Tibial nerve (tissue), 4 donors: ENCODE measurements around the gene COX7A2. TPM values are rescaled to one million over a fixed set of nuclear protein-coding genes. Genes with fewer than 3 reads are reported as not detected.

ENCODE experiments used
- DNase-seq, 2 donors: peaks; one replicate each; pipeline ENCODE4 v3.0.0-alpha.2; 2019; ENCODE audit warnings: low spot score in 2 of 2
- H3K27ac ChIP-seq, 4 donors: fragments of 200-600 bp; sonication (generic) in 3 of 4; one replicate each; pipeline ENCODE4 v1.5.1; 2017 to 2019; ENCODE audit warnings: mild to moderate bottlenecking in 1 of 4
- H3K27me3 ChIP-seq, 2 donors: fragments of 200-600 bp; sonication (generic) in 1 of 2; one replicate each; pipeline versions ENCODE4 v1.5.1 to v1.6.0; 2017 to 2019
- H3K36me3 ChIP-seq, 3 donors: fragments of 200-600 bp; sonication (generic); one replicate each; pipeline ENCODE4 v1.5.1; 2018 to 2019
- H3K4me1 ChIP-seq, 4 donors: fragments of 200-600 bp; sonication (generic) in 3 of 4; one replicate each; pipeline ENCODE4 v1.5.1; 2017 to 2019
- H3K4me3 ChIP-seq, 4 donors: fragments of 200-600 bp; sonication (generic) in 3 of 4; one replicate each; pipeline ENCODE4 v1.5.1; 2017 to 2019; ENCODE audit warnings: mild to moderate bottlenecking in 1 of 4, moderate library complexity in 1 of 4
- H3K9me3 ChIP-seq, 4 donors: fragments of 200-600 bp; sonication (generic) in 3 of 4; one replicate each; pipeline ENCODE4 v1.5.1; 2017 to 2019
- CTCF ChIP-seq, 5 experiments: fragments of 200-600 bp in 3 of 5; fragments of 450-650 bp in 2 of 5; sonication (generic) in 3 of 5; IDR thresholded peaks; one replicate each; pipeline ENCODE4 v1.5.1; 2016 to 2019; ENCODE audit warnings: antibody characterized with exemption in 5 of 5, mild to moderate bottlenecking in 3 of 5, moderate library complexity in 2 of 5
- EP300 ChIP-seq, 2 donors: sonication (generic); formaldehyde crosslinking; IDR thresholded peaks; one replicate each; pipeline ENCODE4 v1.6.1; 2017; ENCODE audit warnings: antibody characterized with exemption in 2 of 2, mild to moderate bottlenecking in 1 of 2
- POLR2A ChIP-seq, 2 donors: fragments of 450-650 bp; IDR thresholded peaks; one replicate each; pipeline ENCODE4 v1.6.1; 2017; ENCODE audit warnings: antibody characterized with exemption in 2 of 2, mild to moderate bottlenecking in 2 of 2, moderate library complexity in 2 of 2
- WGBS, 2 donors: methylation state at CpG; one replicate each; pipeline ENCODE4 v1.1.5; 2018; 5-methylcytosine and 5-hydroxymethylcytosine counted together
- total RNA-seq, 4 donors: library from RNA; depleted of rRNA; stranded (reverse); fragments of >200 nt; gene quantifications; one replicate each; pipeline ENCODE4 v1.1.0, GENCODE V29; 2016

COX7A2 gene
- total RNA-seq, 4 donors from 2014 or later = 178 to 529 (median 230) TPM

GRCh38 chr6:75235271-75235670 lies 8.3 kb downstream of the COX7A2 start:
- Histone ChIP-seq H3K9me3 (no peaks in the 10 kb centered on the region), H3K4me3 (no peak overlapping the region), H3K27ac (no peak overlapping the region), H3K27me3 (no peaks in the 10 kb centered on the region), H3K36me3 (peaks cover 0 to 45% (median 0%) of the 10 kb centered on the region in 3 donors), H3K4me1 (peaks cover 0 to 20% (median 0%) of the 10 kb centered on the region in 4 donors)
- DNase-seq = no peak
- 61 to 68% methylated on average over 2 of the region's 2 CpGs for WGBS, 2 donors
- TF ChIP-seq POLR2A (IDR thresholded peaks at IDR 0.05) = no peak
- no peak for TF ChIP-seq CTCF (IDR thresholded peaks at IDR 0.05)
- no peak for TF ChIP-seq EP300 (IDR thresholded peaks at IDR 0.05)

- WGBS, 2 donors = 27 to 40% methylated on average over 3 of the region's 3 CpGs
- no peaks in the 10 kb centered on the region for H3K9me3 ChIP-seq
- peak overlapping the region in 1 of 4 donors; percentile 26 for H3K27ac ChIP-seq
- peaks cover 0 to 36% (median 0%) of the 10 kb centered on the region in 3 donors for H3K36me3 ChIP-seq
- peaks cover 0 to 22% (median 0%) of the 10 kb centered on the region in 4 donors for H3K4me1 ChIP-seq
- TF ChIP-seq CTCF (IDR thresholded peaks at IDR 0.05) (no peak), EP300 (IDR thresholded peaks at IDR 0.05) (no peak), POLR2A (IDR thresholded peaks at IDR 0.05) (no peak)
- H3K27me3 ChIP-seq = no peaks in the 10 kb centered on the region
- no peak for DNase-seq
- no peak overlapping the region for H3K4me3 ChIP-seq
These were observed 9.3 kb downstream of the COX7A2 start for GRCh38 chr6:75234126-75234865.

GRCh38 chr6:75233092-75233615 lies 10.4 kb downstream of the COX7A2 start:
- Histone ChIP-seq H3K36me3 (peaks cover 0 to 26% (median 0%) of the 10 kb centered on the region in 3 donors), H3K27ac (peak overlapping the region in 1 of 4 donors; percentile 26), H3K9me3 (no peaks in the 10 kb centered on the region), H3K4me1 (peaks cover 0 to 22% (median 0%) of the 10 kb centered on the region in 4 donors), H3K27me3 (no peaks in the 10 kb centered on the region), H3K4me3 (no peak overlapping the region)
- no peak for TF ChIP-seq CTCF (IDR thresholded peaks at IDR 0.05)
- TF ChIP-seq POLR2A (IDR thresholded peaks at IDR 0.05) = no peak
- no peak for TF ChIP-seq EP300 (IDR thresholded peaks at IDR 0.05)
- no peak for DNase-seq
- WGBS, 2 donors = 87 to 91% methylated on average over 4 of the region's 4 CpGs

DNA sequence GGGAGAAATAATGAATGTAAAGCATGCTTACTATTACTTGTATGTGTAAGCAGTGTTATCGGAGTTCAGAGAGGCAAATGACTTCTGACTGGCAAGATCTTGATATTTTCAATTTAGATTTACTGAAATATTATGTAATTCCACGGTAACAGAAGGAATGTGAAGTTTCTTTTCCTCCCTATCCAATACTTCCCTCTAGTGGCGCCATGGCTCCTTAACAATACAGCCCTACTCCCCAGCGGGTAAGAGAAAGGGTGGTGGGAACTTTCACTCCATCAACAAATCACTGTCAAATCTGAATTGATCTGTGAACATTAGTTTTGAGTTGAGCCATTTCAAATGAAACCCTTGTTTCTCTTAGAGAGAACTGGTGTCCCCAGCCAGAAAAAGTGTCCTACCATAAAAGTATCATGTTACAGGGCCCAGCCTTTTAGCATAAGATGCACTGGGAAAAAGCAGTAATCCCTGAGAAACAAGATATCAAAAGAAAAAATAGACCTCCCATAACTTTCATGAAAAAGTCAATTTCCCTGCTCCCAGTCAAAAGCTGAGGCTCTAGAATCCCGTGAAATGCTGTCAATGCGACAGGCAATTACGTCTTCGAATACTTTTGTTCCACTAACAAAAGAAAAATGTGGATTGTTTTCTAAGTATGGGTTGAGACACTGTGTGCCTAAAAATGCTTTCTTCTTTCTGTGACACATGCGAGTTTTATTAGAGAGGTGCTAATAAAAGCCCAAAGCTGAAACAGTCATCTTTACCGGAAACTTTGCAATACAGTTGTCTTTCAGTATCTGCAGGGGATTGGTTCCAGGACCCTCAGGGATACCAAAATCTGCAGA lies 12.9 kb downstream of the COX7A2 start:
- peak; percentile 40 to 82 (median 68) for TF ChIP-seq CTCF (IDR thresholded peaks at IDR 0.05)
- TF ChIP-seq EP300 (IDR thresholded peaks at IDR 0.05) = no peak
- TF ChIP-seq POLR2A (IDR thresholded peaks at IDR 0.05) = no peak
- H3K9me3 ChIP-seq = no peaks in the 10 kb centered on the region
- peaks cover 0 to 2% (median 0%) of the 10 kb centered on the region in 3 donors for H3K36me3 ChIP-seq
- WGBS, 2 donors = 42 to 49% methylated on average over 10 of the region's 10 CpGs
- DNase-seq = peak in 1 of 2 donors; percentile 61
- H3K27ac ChIP-seq = peak overlapping the region in 1 of 4 donors; percentile 0
- H3K27me3 ChIP-seq = no peaks in the 10 kb centered on the region
- no peak overlapping the region for H3K4me3 ChIP-seq
- H3K4me1 ChIP-seq = peaks cover 0 to 22% (median 0%) of the 10 kb centered on the region in 4 donors
